Mesendoderm (in vitro differentiated cells): Measurements from ENCODE around the gene SRM.

ENCODE experiments used
- DNase-seq: peaks from one replicate; pipeline ENCODE4 v3.0.0; 2013
- H2AK5ac ChIP-seq: 2 replicates; pipeline ENCODE4 v1.6.1; 2013; ENCODE audit warnings: low read length, inconsistent platforms
- H2BK120ac ChIP-seq: 2 replicates; pipeline ENCODE4 v1.6.1; 2013; ENCODE audit warnings: low read depth, mild to moderate bottlenecking, low read length, moderate library complexity, mixed read lengths
- H2BK15ac ChIP-seq: replicated peaks from 2 replicates; pipeline ENCODE4 v1.6.1; 2013; ENCODE audit warnings: low read depth, mild to moderate bottlenecking, moderate library complexity
- H2BK5ac ChIP-seq: 2 replicates; pipeline ENCODE4 v1.6.1; 2013; ENCODE audit warnings: low read length, inconsistent platforms
- H3K18ac ChIP-seq: 2 replicates; pipeline ENCODE4 v1.6.1; 2013; ENCODE audit warnings: mild to moderate bottlenecking, low read length, mixed read lengths
- H3K23ac ChIP-seq: one replicate; pipeline ENCODE4 v1.6.1; 2013; ENCODE audit warnings: low read length
- H3K27ac ChIP-seq: 2 replicates; pipeline ENCODE4 v1.5.1; 2013; ENCODE audit warnings: low read depth, mild to moderate bottlenecking, inconsistent platforms, low read length, moderate library complexity
- H3K27me3 ChIP-seq: 2 replicates; pipeline ENCODE4 v1.6.1; 2013; ENCODE audit warnings: low read length, control low read depth, mild to moderate bottlenecking, inconsistent platforms; ENCODE audit not compliant: insufficient read depth, poor library complexity
- H3K36me3 ChIP-seq: 2 replicates; pipeline ENCODE4 v1.6.1; 2013; ENCODE audit warnings: low read length, inconsistent platforms; ENCODE audit not compliant: control insufficient read depth, insufficient read depth
- H3K4ac ChIP-seq: one replicate; pipeline ENCODE4 v1.6.1; 2013; ENCODE audit warnings: low read depth, mild to moderate bottlenecking, low read length, moderate library complexity
- H3K4me1 ChIP-seq: 2 replicates; pipeline ENCODE4 v1.6.1; 2013; ENCODE audit warnings: low read depth, low read length, inconsistent platforms; ENCODE audit not compliant: control insufficient read depth
- H3K4me2 ChIP-seq: 2 replicates; pipeline ENCODE4 v1.6.1; 2013; ENCODE audit warnings: low read length
- H3K4me3 ChIP-seq: 2 replicates; pipeline ENCODE4 v1.5.1; 2013; ENCODE audit warnings: mild to moderate bottlenecking, low read length
- H3K56ac ChIP-seq: one replicate; pipeline ENCODE4 v1.6.1; 2013; ENCODE audit warnings: low read length
- H3K79me1 ChIP-seq: 2 replicates; pipeline ENCODE4 v1.6.1; 2013; ENCODE audit warnings: low read length, inconsistent platforms
- H3K79me2 ChIP-seq: 2 replicates; pipeline ENCODE4 v1.6.1; 2013; ENCODE audit warnings: mild to moderate bottlenecking, low read length; ENCODE audit not compliant: control insufficient read depth, insufficient read depth
- H3K9ac ChIP-seq: 2 replicates; pipeline ENCODE4 v1.6.1; 2013; ENCODE audit warnings: low read length, inconsistent platforms
- H4K5ac ChIP-seq: one replicate; pipeline ENCODE4 v1.6.1; 2013; ENCODE audit warnings: low read length
- H4K8ac ChIP-seq: one replicate; pipeline ENCODE4 v1.6.1; 2013; ENCODE audit warnings: low read depth, mild to moderate bottlenecking, control low read depth, low read length, moderate library complexity
- WGBS: extraction: QIAGEN DNeasy Blood & Tissue Kit; methylation state at CpG from one replicate; pipeline ENCODE4 v1.1.7; 2013; ENCODE audit warnings: low lambda C conversion rate, missing lambda C conversion rate; ENCODE audit not compliant: insufficient coverage; ENCODE audit errors: extremely low coverage; 5-methylcytosine and 5-hydroxymethylcytosine counted together

The SRM gene

DNA sequence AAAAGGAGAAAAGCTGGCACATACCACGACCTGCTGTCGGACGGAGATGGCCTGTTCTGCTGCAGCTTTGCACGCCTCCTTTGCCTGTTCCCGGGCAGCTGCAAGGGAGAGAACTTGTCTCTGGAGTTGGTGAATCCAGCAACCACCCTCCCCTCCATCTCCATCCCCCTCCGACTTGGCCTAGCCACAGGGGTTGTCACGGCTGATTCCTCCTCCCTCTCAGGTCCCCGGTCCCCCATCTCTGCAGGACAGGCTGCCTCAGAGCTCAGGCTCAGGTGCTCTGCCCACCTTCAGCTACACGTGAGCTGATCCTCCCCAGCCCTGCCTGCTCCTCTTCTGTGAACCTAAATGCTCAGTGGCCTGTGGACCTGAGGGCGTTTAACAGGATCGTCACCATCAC, 11.1 kb upstream of the SRM start:
- Histone ChIP-seq H3K4me2 (no peak overlapping the region), H3K79me2 (no peaks in the 10 kb centered on the region), H3K79me1 (no peaks in the 10 kb centered on the region), H4K8ac (no peak overlapping the region), H2BK5ac (no peak overlapping the region), H3K18ac (no peak overlapping the region), H2BK120ac (no peak overlapping the region), H3K4me1 (no peaks in the 10 kb centered on the region), H2AK5ac (no peak overlapping the region), H4K5ac (no peak overlapping the region), H3K27me3 (no peaks in the 10 kb centered on the region), H3K27ac (no peak overlapping the region), H3K23ac (no peak overlapping the region), H3K36me3 (peaks cover 33% of the 10 kb centered on the region), H3K4me3 (no peak overlapping the region), H2BK15ac (no peak overlapping the region), H3K56ac (no peak overlapping the region), H3K9ac (no peak overlapping the region), H3K4ac (no peak overlapping the region)
- DNase-seq: no peak
- WGBS: no CpG with 5 or more reads among the region's 11 CpGs

DNA sequence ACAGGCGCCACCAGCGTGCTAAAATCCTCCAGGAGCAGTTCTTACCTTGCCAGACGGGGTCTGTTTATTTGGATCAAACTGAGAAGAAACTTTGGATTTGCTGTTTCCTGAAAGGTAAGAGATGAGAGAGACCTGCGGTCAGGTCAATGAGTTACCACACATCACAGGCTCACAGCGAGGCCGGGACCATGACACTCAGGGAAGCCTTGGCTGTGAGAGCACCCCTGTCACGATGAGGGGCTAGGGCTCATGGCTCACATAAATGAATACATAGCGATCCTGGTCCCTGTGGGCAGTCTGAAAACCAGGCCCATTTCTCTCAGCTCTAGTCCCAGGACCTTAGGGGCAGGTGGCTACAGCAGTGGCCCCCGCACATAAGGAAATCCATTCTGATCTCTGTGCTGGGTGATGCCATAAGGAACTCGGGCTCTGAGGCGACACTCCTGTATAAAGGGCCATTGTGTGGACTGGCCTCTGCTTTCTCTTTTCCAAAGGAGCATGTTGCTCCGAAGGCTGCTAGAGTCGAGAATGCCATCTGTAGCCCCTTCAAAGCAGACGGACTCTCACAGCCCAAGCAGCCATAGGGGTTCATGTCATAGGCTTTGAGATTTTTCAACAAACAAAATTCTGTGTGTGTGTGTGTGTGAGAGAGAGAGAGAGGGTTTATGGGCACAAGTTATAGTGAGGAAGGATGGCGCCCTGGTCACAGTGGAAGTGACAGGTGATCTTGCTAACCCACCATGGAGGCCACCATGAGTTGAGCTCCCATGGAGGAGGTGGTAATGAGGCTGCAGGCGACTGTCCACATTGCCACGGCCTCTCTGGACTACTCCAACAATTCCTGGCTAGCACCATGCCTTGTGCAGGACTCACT, 9.0 kb upstream of the SRM start:
- no peak for DNase-seq
- Histone ChIP-seq H2AK5ac (no peak overlapping the region), H3K4me3 (no peak overlapping the region), H2BK15ac (no peak overlapping the region), H3K18ac (no peak overlapping the region), H3K23ac (no peak overlapping the region), H3K36me3 (peaks cover 39% of the 10 kb centered on the region), H3K9ac (no peak overlapping the region), H3K79me2 (no peaks in the 10 kb centered on the region), H2BK5ac (no peak overlapping the region), H3K4ac (no peak overlapping the region), H2BK120ac (no peak overlapping the region), H3K56ac (no peak overlapping the region), H3K27me3 (no peaks in the 10 kb centered on the region), H4K5ac (no peak overlapping the region), H3K79me1 (no peaks in the 10 kb centered on the region), H3K4me1 (no peaks in the 10 kb centered on the region), H3K27ac (no peak overlapping the region), H3K4me2 (no peak overlapping the region), H4K8ac (no peak overlapping the region)
- WGBS: no CpG with 5 or more reads among the region's 17 CpGs

DNA sequence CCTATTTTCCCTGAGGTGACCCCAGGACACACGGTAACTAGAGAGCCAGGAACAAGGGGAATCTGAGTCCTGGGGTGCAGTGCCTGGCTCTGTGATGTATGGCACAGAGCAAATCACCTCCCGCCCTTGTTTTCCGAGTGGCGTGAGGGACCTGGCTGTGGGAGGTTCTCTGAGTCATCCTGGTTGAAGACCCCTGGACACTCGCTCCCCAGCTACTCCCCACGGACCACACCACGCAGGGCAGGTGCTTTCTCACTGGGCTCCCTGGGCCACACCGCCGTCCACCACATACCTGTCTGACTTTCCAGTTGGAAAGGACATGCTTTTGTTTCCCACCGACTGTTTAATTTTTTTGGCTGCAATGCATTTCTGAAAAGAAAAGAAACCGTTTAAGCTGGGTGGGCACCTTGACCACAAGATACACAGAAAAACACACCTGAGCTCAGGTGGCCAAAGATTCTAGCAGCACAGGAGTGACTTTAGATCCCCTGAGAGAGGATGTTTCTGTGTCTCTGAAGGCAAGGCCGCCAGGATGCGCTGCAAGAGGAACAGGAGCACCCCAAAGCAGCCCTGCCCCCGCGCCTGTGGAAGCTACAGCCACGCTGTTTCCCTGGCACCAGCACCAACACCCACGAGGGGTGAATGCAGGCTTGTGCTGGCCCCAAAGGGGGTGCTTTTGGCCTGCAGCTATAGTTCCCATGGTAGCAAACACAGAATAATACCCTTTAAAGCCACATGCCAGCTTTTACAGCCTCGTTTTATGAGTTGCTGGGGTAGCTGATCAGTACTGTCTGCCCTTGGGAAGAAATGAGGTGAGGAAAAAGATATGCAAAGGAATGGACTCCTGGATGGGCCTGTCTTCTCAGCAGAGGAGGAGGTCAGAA, 8.1 kb upstream of the SRM start:
- no peaks in the 10 kb centered on the region for H3K79me2 ChIP-seq
- H2BK15ac ChIP-seq: no peak overlapping the region
- no peak overlapping the region for H4K8ac ChIP-seq
- H3K27ac ChIP-seq: no peak overlapping the region
- H3K4me1 ChIP-seq: no peaks in the 10 kb centered on the region
- H4K5ac ChIP-seq: no peak overlapping the region
- H3K56ac ChIP-seq: no peak overlapping the region
- DNase-seq: no peak
- no peak overlapping the region for H3K9ac ChIP-seq
- H3K27me3 ChIP-seq: no peaks in the 10 kb centered on the region
- no peak overlapping the region for H2AK5ac ChIP-seq
- H3K4me2 ChIP-seq: no peak overlapping the region
- no peak overlapping the region for H3K4ac ChIP-seq
- no peak overlapping the region for H3K18ac ChIP-seq
- no peaks in the 10 kb centered on the region for H3K79me1 ChIP-seq
- H3K36me3 ChIP-seq: peaks cover 39% of the 10 kb centered on the region
- WGBS: no CpG with 5 or more reads among the region's 18 CpGs
- H3K4me3 ChIP-seq: no peak overlapping the region
- no peak overlapping the region for H2BK120ac ChIP-seq
- H3K23ac ChIP-seq: no peak overlapping the region
- no peak overlapping the region for H2BK5ac ChIP-seq

- Histone ChIP-seq H3K4me1 (peaks cover 2% of the 10 kb centered on the region), H4K8ac (no peak overlapping the region), H3K56ac (no peak overlapping the region), H4K5ac (no peak overlapping the region), H2BK120ac (no peak overlapping the region), H3K23ac (no peak overlapping the region), H3K4me3 (no peak overlapping the region), H3K27ac (no peak overlapping the region), H3K9ac (no peak overlapping the region), H3K79me2 (no peaks in the 10 kb centered on the region), H3K79me1 (no peaks in the 10 kb centered on the region), H2BK5ac (no peak overlapping the region), H2AK5ac (no peak overlapping the region), H2BK15ac (no peak overlapping the region), H3K4me2 (no peak overlapping the region), H3K18ac (no peak overlapping the region), H3K4ac (no peak overlapping the region), H3K36me3 (peaks cover 31% of the 10 kb centered on the region), H3K27me3 (no peaks in the 10 kb centered on the region)
- no CpG with 5 or more reads among the region's 1 CpG for WGBS
- DNase-seq: no peak
These were observed 6.0 kb upstream of the SRM start for GRCh38 chr1:11065796-11066195.

DNA sequence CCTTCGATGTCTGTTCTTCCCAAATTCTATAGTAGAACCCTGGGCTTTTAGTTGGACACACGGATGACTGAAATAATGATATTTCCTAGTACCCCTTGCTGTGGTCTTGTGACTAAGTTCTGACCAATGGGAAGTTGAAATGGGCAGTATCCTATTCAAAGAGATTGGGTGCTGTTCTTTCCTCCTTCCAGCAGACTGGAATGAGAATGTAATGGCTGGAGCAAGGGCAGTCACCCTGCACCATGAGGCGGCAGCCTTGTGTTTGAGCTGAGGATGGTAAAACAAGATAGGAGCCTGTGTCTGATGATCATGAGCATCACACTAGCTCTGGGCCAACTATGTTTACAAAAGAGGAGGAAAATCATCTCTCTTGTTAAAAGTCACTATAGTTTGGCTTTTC, 5.1 kb upstream of the SRM start:
- H3K9ac ChIP-seq: no peak overlapping the region
- peaks cover 31% of the 10 kb centered on the region for H3K36me3 ChIP-seq
- H3K4me1 ChIP-seq: peaks cover 2% of the 10 kb centered on the region
- H3K27me3 ChIP-seq: no peaks in the 10 kb centered on the region
- no peak overlapping the region for H3K27ac ChIP-seq
- H2BK15ac ChIP-seq: no peak overlapping the region
- no peak overlapping the region for H4K5ac ChIP-seq
- H3K79me2 ChIP-seq: no peaks in the 10 kb centered on the region
- no peak overlapping the region for H3K56ac ChIP-seq
- H3K23ac ChIP-seq: no peak overlapping the region
- WGBS: no CpG with 5 or more reads among the region's 3 CpGs
- no peak overlapping the region for H3K4me2 ChIP-seq
- DNase-seq: no peak
- no peak overlapping the region for H3K4me3 ChIP-seq
- H2BK120ac ChIP-seq: no peak overlapping the region
- no peak overlapping the region for H3K18ac ChIP-seq
- H3K4ac ChIP-seq: no peak overlapping the region
- no peak overlapping the region for H4K8ac ChIP-seq
- no peaks in the 10 kb centered on the region for H3K79me1 ChIP-seq
- H2BK5ac ChIP-seq: no peak overlapping the region
- H2AK5ac ChIP-seq: no peak overlapping the region
